ENCODE results near the gene OR10H4.

DNA sequence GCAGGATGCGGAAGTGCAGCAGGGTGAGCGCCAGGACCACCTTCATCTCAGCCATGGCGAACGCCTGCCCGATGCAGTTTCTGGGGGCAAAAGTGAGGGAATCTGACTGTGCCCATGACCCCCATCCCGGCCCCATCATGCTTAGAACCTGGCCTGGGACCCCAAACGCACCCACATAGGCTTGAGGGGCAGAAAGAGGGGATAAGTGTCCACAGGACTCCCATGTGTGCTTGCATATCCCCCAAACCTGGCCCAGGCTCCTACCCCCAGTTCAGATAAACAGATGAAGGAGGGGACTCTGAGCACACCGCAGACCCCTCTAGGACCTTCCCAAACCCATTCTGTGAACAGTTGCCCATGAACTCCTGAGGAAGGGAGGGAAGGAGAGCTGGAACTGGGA, 35.0 kb upstream of the OR10H4 start:
- TF ChIP-seq, protein P1, sequence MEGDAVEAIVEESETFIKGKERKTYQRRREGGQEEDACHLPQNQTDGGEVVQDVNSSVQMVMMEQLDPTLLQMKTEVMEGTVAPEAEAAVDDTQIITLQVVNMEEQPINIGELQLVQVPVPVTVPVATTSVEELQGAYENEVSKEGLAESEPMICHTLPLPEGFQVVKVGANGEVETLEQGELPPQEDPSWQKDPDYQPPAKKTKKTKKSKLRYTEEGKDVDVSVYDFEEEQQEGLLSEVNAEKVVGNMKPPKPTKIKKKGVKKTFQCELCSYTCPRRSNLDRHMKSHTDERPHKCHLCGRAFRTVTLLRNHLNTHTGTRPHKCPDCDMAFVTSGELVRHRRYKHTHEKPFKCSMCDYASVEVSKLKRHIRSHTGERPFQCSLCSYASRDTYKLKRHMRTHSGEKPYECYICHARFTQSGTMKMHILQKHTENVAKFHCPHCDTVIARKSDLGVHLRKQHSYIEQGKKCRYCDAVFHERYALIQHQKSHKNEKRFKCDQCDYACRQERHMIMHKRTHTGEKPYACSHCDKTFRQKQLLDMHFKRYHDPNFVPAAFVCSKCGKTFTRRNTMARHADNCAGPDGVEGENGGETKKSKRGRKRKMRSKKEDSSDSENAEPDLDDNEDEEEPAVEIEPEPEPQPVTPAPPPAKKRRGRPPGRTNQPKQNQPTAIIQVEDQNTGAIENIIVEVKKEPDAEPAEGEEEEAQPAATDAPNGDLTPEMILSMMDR (IDR thresholded peaks at IDR 0.05) = no peak
- TF ChIP-seq POLR2A (IDR thresholded peaks at IDR 0.05) = no peak

All from lower leg skin (tissue), 3 donors.